ENCODE measurements around the gene ADCY6.

DNA sequence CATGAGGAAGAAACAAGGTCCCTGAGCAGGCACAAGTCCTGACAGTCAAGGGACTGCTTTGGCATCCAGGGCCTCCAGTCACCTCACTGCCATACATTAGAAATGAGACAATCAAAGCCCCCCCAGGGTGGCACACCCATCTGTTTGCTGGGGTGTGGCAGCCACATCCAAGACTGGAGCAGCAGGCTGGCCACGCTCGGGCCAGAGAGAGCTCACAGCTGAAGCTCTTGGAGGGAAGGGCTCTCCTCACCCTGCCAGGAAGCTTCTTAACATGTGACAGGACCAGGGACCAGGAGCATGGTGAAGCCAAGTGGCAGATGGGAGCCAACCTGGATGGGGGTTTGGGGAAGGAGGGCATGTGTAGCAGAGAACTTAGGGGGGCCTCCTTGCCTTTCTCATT, 39.4 kb upstream of the ADCY6 start:
- TF ChIP-seq CTCF (IDR thresholded peaks at IDR 0.05) (no peak), POLR2A (IDR thresholded peaks at IDR 0.05) (no peak)
